Liver (tissue), 3 donors: ENCODE measurements around the gene LEMD1.

Source experiments
- FOXA2 ChIP-seq: IDR thresholded peaks from 2 replicates; pipeline ENCODE4 v1.6.1; 2016; ENCODE audit warnings: antibody characterized with exemption
- JUND ChIP-seq, 2 donors: IDR thresholded peaks; 2 replicates each; pipeline ENCODE4 v1.6.1; 2016; ENCODE audit warnings: antibody characterized with exemption in 2 of 2
- RAD21 ChIP-seq, 2 donors: IDR thresholded peaks; 2 replicates each; pipeline ENCODE4 v1.6.1; 2016; ENCODE audit warnings: antibody characterized with exemption in 2 of 2, mild to moderate bottlenecking in 2 of 2
- SP1 ChIP-seq: IDR thresholded peaks from 2 replicates; pipeline ENCODE4 v1.6.1; 2018; ENCODE audit warnings: antibody characterized with exemption, mild to moderate bottlenecking
- TAF1 ChIP-seq: conservative IDR thresholded peaks from 2 replicates; pipeline ENCODE4 v1.6.1; 2016; ENCODE audit warnings: antibody characterized with exemption, mild to moderate bottlenecking
- YY1 ChIP-seq: IDR thresholded peaks from 2 replicates; pipeline ENCODE4 v1.6.1; 2016; ENCODE audit warnings: antibody characterized with exemption, mild to moderate bottlenecking
- TF ChIP-seq, protein P1 (sequence below): fragments of 150-350 bp; IDR thresholded peaks from 2 replicates; pipeline ENCODE4 v1.5.1; 2017; ENCODE audit warnings: improper control_type of control experiment, low read depth, low read length; ENCODE audit not compliant: missing input control
- TF ChIP-seq, protein P2 (sequence below): IDR thresholded peaks from 2 replicates; pipeline ENCODE4 v1.6.1; 2016; ENCODE audit warnings: antibody characterized with exemption, mild to moderate bottlenecking
- TF ChIP-seq, protein P3 (sequence below): IDR thresholded peaks from 2 replicates; pipeline ENCODE4 v1.6.1; 2016; ENCODE audit warnings: antibody characterized with exemption
- TF ChIP-seq, protein P4 (sequence below): IDR thresholded peaks from 2 replicates; pipeline ENCODE4 v1.6.1; 2016; ENCODE audit warnings: antibody characterized with exemption
- donor health status: healthy.
- donor health status: healthy.

DNA sequence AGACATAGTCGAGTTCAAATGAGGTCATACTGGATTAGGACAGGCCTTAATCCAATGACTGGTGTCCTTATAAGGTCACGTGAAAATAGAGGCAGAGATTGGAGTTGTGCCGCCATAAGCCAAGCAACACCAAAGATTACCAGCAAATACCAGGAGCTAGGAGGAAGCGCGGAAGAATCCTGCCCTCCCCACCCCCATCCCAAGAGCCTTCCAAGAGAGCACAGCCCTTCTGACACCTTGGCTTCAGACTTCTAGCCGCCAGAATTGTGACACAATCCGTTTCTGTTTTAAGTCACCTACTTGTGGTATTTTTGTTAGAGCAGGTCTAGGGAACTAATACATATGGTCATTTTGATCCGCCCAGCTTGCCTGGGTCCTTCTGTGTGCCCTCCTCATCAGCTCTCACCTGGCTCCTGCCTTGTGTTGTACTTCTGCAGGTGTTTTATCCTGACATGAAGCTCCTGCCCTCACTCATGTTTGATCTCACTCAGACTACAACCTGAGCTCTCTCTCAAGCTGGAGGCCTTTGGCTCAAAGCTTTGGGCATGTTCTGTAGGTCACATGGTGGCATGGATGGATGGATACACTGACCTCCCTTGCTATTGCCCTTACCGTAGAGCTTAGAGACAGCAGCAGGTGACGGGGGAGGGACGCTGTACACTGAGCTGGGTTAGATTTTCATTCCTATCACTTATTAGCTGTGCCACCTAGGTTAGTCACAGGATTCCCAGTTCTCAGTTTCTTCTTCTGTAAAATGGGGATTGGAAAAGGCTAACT is 89.7 kb downstream of the LEMD1 start:
- TF ChIP-seq, protein P1, sequence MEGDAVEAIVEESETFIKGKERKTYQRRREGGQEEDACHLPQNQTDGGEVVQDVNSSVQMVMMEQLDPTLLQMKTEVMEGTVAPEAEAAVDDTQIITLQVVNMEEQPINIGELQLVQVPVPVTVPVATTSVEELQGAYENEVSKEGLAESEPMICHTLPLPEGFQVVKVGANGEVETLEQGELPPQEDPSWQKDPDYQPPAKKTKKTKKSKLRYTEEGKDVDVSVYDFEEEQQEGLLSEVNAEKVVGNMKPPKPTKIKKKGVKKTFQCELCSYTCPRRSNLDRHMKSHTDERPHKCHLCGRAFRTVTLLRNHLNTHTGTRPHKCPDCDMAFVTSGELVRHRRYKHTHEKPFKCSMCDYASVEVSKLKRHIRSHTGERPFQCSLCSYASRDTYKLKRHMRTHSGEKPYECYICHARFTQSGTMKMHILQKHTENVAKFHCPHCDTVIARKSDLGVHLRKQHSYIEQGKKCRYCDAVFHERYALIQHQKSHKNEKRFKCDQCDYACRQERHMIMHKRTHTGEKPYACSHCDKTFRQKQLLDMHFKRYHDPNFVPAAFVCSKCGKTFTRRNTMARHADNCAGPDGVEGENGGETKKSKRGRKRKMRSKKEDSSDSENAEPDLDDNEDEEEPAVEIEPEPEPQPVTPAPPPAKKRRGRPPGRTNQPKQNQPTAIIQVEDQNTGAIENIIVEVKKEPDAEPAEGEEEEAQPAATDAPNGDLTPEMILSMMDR: no peak
- TF ChIP-seq TAF1 (no peak), SP1 (no peak), RAD21 (IDR thresholded peaks at IDR 0.05) (no peak), FOXA2 (no peak), YY1 (no peak), JUND (IDR thresholded peaks at IDR 0.05) (no peak)
- TF ChIP-seq, protein P2, sequence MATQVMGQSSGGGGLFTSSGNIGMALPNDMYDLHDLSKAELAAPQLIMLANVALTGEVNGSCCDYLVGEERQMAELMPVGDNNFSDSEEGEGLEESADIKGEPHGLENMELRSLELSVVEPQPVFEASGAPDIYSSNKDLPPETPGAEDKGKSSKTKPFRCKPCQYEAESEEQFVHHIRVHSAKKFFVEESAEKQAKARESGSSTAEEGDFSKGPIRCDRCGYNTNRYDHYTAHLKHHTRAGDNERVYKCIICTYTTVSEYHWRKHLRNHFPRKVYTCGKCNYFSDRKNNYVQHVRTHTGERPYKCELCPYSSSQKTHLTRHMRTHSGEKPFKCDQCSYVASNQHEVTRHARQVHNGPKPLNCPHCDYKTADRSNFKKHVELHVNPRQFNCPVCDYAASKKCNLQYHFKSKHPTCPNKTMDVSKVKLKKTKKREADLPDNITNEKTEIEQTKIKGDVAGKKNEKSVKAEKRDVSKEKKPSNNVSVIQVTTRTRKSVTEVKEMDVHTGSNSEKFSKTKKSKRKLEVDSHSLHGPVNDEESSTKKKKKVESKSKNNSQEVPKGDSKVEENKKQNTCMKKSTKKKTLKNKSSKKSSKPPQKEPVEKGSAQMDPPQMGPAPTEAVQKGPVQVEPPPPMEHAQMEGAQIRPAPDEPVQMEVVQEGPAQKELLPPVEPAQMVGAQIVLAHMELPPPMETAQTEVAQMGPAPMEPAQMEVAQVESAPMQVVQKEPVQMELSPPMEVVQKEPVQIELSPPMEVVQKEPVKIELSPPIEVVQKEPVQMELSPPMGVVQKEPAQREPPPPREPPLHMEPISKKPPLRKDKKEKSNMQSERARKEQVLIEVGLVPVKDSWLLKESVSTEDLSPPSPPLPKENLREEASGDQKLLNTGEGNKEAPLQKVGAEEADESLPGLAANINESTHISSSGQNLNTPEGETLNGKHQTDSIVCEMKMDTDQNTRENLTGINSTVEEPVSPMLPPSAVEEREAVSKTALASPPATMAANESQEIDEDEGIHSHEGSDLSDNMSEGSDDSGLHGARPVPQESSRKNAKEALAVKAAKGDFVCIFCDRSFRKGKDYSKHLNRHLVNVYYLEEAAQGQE: no peak
- TF ChIP-seq, protein P3, sequence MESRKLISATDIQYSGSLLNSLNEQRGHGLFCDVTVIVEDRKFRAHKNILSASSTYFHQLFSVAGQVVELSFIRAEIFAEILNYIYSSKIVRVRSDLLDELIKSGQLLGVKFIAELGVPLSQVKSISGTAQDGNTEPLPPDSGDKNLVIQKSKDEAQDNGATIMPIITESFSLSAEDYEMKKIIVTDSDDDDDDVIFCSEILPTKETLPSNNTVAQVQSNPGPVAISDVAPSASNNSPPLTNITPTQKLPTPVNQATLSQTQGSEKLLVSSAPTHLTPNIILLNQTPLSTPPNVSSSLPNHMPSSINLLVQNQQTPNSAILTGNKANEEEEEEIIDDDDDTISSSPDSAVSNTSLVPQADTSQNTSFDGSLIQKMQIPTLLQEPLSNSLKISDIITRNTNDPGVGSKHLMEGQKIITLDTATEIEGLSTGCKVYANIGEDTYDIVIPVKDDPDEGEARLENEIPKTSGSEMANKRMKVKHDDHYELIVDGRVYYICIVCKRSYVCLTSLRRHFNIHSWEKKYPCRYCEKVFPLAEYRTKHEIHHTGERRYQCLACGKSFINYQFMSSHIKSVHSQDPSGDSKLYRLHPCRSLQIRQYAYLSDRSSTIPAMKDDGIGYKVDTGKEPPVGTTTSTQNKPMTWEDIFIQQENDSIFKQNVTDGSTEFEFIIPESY: no peak
- TF ChIP-seq, protein P4, sequence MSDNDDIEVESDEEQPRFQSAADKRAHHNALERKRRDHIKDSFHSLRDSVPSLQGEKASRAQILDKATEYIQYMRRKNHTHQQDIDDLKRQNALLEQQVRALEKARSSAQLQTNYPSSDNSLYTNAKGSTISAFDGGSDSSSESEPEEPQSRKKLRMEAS: no peak
